ENCODE measurements around the gene SLCO1C1. TPM values are rescaled to one million over a fixed set of nuclear protein-coding genes. Genes with fewer than 3 reads are reported as not detected.

Gene SLCO1C1
- total RNA-seq, 4 donors from 2014 or later: 4.6 to 7.1 (median 6.1) TPM; not detected in 1

DNA sequence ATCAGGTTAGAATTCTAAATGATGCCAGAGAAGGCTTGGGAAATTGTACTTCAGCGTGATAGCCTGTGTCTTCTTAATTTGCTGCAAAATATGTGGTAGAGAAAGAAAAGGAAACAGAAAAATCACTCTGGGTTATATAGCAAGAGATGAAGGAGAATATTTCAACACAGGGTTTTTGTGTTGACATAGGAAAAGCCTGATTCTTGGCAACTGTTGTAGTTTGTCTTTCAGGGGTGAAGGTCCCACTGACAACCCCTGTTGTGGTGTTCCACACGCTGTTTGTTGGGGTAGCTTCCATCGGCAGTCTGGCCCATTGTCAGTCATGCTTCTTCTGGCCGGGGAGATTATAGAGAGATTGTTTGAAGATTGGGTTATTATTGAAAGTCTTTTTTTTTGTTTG, 13.8 kb upstream of the SLCO1C1 start:
- H3K36me3 ChIP-seq: no peaks in the 10 kb centered on the region
- H3K4me3 ChIP-seq: no peak overlapping the region
- no peak overlapping the region for H3K27ac ChIP-seq
- peaks cover 0 to 5% (median 0%) of the 10 kb centered on the region in 4 donors for H3K4me1 ChIP-seq
- DNase-seq (ENCODE audit: low spot score in 2 of 2): no peak
- TF ChIP-seq, protein P1, sequence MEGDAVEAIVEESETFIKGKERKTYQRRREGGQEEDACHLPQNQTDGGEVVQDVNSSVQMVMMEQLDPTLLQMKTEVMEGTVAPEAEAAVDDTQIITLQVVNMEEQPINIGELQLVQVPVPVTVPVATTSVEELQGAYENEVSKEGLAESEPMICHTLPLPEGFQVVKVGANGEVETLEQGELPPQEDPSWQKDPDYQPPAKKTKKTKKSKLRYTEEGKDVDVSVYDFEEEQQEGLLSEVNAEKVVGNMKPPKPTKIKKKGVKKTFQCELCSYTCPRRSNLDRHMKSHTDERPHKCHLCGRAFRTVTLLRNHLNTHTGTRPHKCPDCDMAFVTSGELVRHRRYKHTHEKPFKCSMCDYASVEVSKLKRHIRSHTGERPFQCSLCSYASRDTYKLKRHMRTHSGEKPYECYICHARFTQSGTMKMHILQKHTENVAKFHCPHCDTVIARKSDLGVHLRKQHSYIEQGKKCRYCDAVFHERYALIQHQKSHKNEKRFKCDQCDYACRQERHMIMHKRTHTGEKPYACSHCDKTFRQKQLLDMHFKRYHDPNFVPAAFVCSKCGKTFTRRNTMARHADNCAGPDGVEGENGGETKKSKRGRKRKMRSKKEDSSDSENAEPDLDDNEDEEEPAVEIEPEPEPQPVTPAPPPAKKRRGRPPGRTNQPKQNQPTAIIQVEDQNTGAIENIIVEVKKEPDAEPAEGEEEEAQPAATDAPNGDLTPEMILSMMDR (IDR thresholded peaks at IDR 0.05): no peak
- TF ChIP-seq EP300 (IDR thresholded peaks at IDR 0.05) (no peak), POLR2A (IDR thresholded peaks at IDR 0.05) (no peak)
- H3K9me3 ChIP-seq: peaks cover 0 to 12% (median 2%) of the 10 kb centered on the region in 4 donors
- 48 to 72% methylated on average over 4 of the region's 4 CpGs for WGBS, 2 donors
- H3K27me3 ChIP-seq: no peaks in the 10 kb centered on the region

DNA sequence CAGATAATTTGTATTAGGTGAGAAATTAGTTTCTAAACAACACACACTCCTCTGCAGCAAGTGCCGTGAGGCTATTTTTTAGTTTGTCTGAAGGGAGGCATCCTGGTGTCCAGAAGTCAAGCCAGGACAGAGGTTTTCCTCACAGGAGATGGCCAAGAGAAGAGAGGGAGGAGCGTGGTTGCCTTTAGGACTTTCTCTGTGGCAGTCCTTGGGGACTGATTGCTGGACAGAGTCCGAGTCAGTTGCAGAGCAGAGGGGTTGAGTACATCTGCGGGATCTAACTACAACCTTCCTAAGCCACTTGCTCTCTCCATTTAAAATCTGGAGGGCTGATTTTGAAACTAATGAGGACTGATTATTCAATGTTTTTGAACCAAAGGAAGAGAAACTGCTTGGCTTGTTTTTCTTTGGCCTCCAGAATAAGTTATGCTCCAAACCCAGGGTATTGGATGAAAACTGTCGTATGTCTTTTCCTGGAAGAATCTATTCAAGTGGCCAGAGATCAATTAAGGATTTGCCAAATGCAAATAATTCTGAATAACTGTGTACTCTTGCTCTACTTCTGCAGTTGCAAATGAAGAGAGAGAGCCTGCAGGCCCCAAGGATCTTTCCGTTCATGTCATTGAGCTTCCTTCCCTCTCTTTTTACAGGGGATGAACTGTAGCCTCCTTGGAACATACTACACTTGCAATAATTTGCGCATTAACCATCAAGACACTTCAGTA, 1.2 kb downstream of the SLCO1C1 start:
- TF ChIP-seq, protein P1 (IDR thresholded peaks at IDR 0.05): no peak
- TF ChIP-seq POLR2A (IDR thresholded peaks at IDR 0.05): no peak
- TF ChIP-seq EP300 (IDR thresholded peaks at IDR 0.05): no peak
- Histone ChIP-seq H3K9me3 (no peaks in the 10 kb centered on the region), H3K27me3 (no peaks in the 10 kb centered on the region), H3K27ac (peak overlapping the region in 2 of 4 donors; percentile 57 to 60), H3K36me3 (no peaks in the 10 kb centered on the region), H3K4me3 (peak overlapping the region in 1 of 4 donors; percentile 21), H3K4me1 (peaks cover 0 to 28% (median 8%) of the 10 kb centered on the region in 4 donors)
- DNase-seq (ENCODE audit: low spot score in 2 of 2): peak; percentile 43 to 54
- 42 to 49% methylated on average over 7 of the region's 7 CpGs for WGBS, 2 donors

DNA sequence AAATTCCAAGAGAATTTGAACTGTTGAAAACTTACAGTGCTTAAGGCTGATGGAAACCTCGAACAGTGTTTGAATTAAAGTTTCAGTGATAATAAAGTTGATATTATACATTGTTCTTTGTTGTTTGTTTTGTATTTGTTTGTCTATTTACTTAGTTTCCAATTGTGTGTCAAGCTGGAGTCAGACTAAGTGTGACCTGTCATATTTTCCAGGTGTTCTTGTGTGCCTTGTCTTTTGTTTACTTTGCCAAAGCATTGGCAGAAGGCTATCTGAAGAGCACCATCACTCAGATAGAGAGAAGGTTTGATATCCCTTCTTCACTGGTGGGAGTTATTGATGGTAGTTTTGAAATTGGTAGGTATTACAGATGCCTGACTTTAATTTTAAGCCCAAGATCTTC, 6.0 kb downstream of the SLCO1C1 start:
- Histone ChIP-seq H3K27ac (no peak overlapping the region), H3K4me1 (peaks cover 0 to 14% (median 4%) of the 10 kb centered on the region in 4 donors), H3K27me3 (no peaks in the 10 kb centered on the region), H3K4me3 (no peak overlapping the region), H3K9me3 (no peaks in the 10 kb centered on the region), H3K36me3 (no peaks in the 10 kb centered on the region)
- DNase-seq (ENCODE audit: low spot score in 2 of 2): no peak
- 77 to 88% methylated on average over 1 of the region's 1 CpG for WGBS, 2 donors
- no peak for TF ChIP-seq EP300 (IDR thresholded peaks at IDR 0.05)
- TF ChIP-seq, protein P1 (IDR thresholded peaks at IDR 0.05): no peak
- no peak for TF ChIP-seq POLR2A (IDR thresholded peaks at IDR 0.05)

DNA sequence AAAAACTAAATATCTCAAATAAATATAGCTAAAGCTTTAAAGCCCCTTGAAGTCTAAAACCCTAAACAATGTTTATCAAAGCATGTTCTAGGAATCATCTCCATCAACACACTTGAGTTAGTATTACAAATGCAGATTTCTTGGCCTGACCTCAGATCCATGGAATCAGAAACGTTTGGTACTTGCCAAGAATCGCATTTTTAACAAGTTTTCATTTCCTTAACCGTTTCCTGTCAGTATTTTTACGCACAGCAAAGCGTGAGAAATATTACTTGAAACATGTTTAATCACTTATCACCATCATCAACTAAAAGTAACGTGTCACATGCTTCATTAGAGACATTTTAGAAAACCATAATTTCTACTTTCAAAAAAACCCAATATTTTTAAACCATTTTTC, 9.7 kb downstream of the SLCO1C1 start:
- Histone ChIP-seq H3K36me3 (no peaks in the 10 kb centered on the region), H3K4me3 (no peak overlapping the region), H3K4me1 (no peaks in the 10 kb centered on the region), H3K27ac (no peak overlapping the region), H3K9me3 (no peaks in the 10 kb centered on the region), H3K27me3 (no peaks in the 10 kb centered on the region)
- DNase-seq (ENCODE audit: low spot score in 2 of 2): no peak
- 53 to 58% methylated on average over 6 of the region's 6 CpGs for WGBS, 2 donors
- TF ChIP-seq, protein P1 (IDR thresholded peaks at IDR 0.05): no peak

DNA sequence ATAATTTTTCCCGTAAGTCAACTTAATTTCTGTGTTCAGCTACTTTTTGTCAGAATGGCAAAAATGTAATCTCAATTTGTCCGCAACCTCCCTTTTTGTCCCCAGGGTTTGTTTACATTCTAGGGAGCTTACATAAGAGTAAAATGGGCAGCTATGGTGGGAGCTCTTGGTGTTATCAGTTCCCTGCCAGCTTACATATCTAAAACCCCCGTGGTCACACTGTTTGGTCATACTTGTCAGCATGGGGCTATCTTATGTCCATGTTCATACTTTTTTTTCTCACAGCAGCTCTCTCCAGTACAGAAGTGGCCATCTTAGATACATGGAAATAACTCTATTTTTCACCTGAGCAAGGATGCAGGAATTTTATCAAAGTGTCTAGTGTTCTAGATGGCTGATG, 16.7 kb downstream of the SLCO1C1 start:
- no peaks in the 10 kb centered on the region for H3K9me3 ChIP-seq
- 60 to 85% methylated on average over 3 of the region's 3 CpGs for WGBS, 2 donors
- no peaks in the 10 kb centered on the region for H3K4me1 ChIP-seq
- no peak overlapping the region for H3K27ac ChIP-seq
- no peak overlapping the region for H3K4me3 ChIP-seq
- TF ChIP-seq POLR2A (IDR thresholded peaks at IDR 0.05): no peak
- TF ChIP-seq EP300 (IDR thresholded peaks at IDR 0.05): no peak
- TF ChIP-seq, protein P1 (IDR thresholded peaks at IDR 0.05): no peak
- no peaks in the 10 kb centered on the region for H3K36me3 ChIP-seq
- H3K27me3 ChIP-seq: no peaks in the 10 kb centered on the region
- DNase-seq (ENCODE audit: low spot score in 2 of 2): no peak
